Measurements from ENCODE around the gene PTPN9. TPM values are rescaled to one million over a fixed set of nuclear protein-coding genes. Genes with fewer than 3 reads are reported as not detected.

Gene PTPN9
- total RNA-seq, 1 experiment from 2014 or later = 42.2 TPM

- Histone ChIP-seq H3K79me1 (ENCODE audit: insufficient read depth, low read depth, low read length, poor library complexity, severe bottlenecking) (no peaks in the 10 kb centered on the region), H2BK120ac (ENCODE audit: low read depth, low read length, poor library complexity, severe bottlenecking) (no peak overlapping the region), H3K18ac (ENCODE audit: insufficient read length, low read depth, low read length) (peak overlapping the region; percentile 52), H3K14ac (ENCODE audit: insufficient read depth, low read length) (peak overlapping the region; percentile 37; the same call in 1 of the 2 replicates), H3K4me1 (ENCODE audit: insufficient read depth, low read length) (no peaks in the 10 kb centered on the region; the same call in 1 of the 2 replicates), H2BK20ac (ENCODE audit: low read depth, low read length, poor library complexity, severe bottlenecking) (no peak overlapping the region), H4K8ac (replicated peaks; ENCODE audit: insufficient read length, low read depth, low read length) (no peak overlapping the region), H2BK12ac (ENCODE audit: insufficient read length, low read depth, low read length) (no peak overlapping the region), H3K23me2 (ENCODE audit: insufficient read length, low read depth, low read length, poor library complexity, severe bottlenecking) (peaks cover 20% of the 10 kb centered on the region), H3K27ac (ENCODE audit: insufficient read length, low read depth, low read length) (peak overlapping the region; percentile 34), H4K5ac (ENCODE audit: insufficient read length, low read depth, low read length) (no peak overlapping the region), H3K23ac (ENCODE audit: insufficient read length, low read depth, low read length) (no peak overlapping the region), H3K4ac (ENCODE audit: low read depth, low read length) (no peak overlapping the region), H3K27me3 (ENCODE audit: insufficient read depth, low read length) (no peaks in the 10 kb centered on the region), H2AK5ac (ENCODE audit: insufficient read length, low read length) (no peak overlapping the region), H2BK5ac (ENCODE audit: insufficient read length, low read length) (no peak overlapping the region), H3K4me2 (ENCODE audit: insufficient read depth, insufficient read length, low read length) (peak overlapping the region; percentile 79), H4K20me1 (ENCODE audit: control insufficient read depth, insufficient read depth, insufficient read length) (no peaks in the 10 kb centered on the region), H2BK15ac (ENCODE audit: low read depth, low read length) (no peak overlapping the region), H3K79me2 (ENCODE audit: insufficient read depth, low read length) (no peaks in the 10 kb centered on the region; the same call in 1 of the 2 replicates), H3K56ac (ENCODE audit: insufficient read length, low read depth, low read length) (no peak overlapping the region), H3K9ac (ENCODE audit: extremely low read depth, insufficient read length, low read length) (peak overlapping the region; percentile 42), H4K91ac (ENCODE audit: insufficient read length, low read depth, low read length) (no peak overlapping the region), H3T11ph (ENCODE audit: low read length) (no peak overlapping the region), H2AFZ (ENCODE audit: low read length) (no peak overlapping the region), H3K9me3 (ENCODE audit: control insufficient read depth, low read depth, low read length) (no peaks in the 10 kb centered on the region)
- no peak for TF ChIP-seq CTCF (conservative IDR thresholded peaks at IDR 0.05)
- peak; percentile 67 for DNase-seq
- Mint-ChIP-seq H3K36me3 (ENCODE audit: insufficient read depth in 1 of 3, low read depth in 3 of 3) (no peaks in the 10 kb centered on the region; a peak in 1 of 7 replicates), H3K4me1 (peaks cover 18 to 25% of the 10 kb centered on the region in 2 experiments), H3K27me3 (ENCODE audit: low read depth) (no peaks in the 10 kb centered on the region; the same call in 1 of the 2 replicates), H3K27ac (peak overlapping the region; percentile 15 to 82 (median 62); a peak in 5 of 7 replicates), H3K4me3 (peak overlapping the region; percentile 78 to 89), H3K9me3 (no peaks in the 10 kb centered on the region; a peak in 1 of 5 replicates)
- no CpG with 5 or more reads among the region's 24 CpGs for WGBS (ENCODE audit: extremely low coverage, insufficient read length, low lambda C conversion rate)
These were observed 123.1 kb downstream of the PTPN9 start for GRCh38 chr15:75455982-75456531.

All from H9 (cell line).